Stimulated activated CD8-positive, alpha-beta memory T cell treated with anti-CD3 and anti-CD28 coated beads, Interleukin-7, amount 100 ng/mL, for 4 hours (primary cell): Measurements from ENCODE around the gene ABTB2.

Experiments
- DNase-seq, 2 donors: peaks; one replicate each; pipeline ENCODE4 v3.0.0-alpha.2; 2020; ENCODE audit warnings: low read depth in 2 of 2

Gene ABTB2

GRCh38 chr11:34360046-34360445 lies 2.2 kb upstream of the ABTB2 start:
- DNase-seq: no peak

- DNase-seq: peak in 1 of 2 donors; percentile 4
Measured at GRCh38 chr11:34359548-34359891, 1.7 kb upstream of the ABTB2 start.

GRCh38 chr11:34358728-34359547 lies 1.1 kb upstream of the ABTB2 start:
- DNase-seq: peak; percentile 44 to 70

- no peak for DNase-seq
Measured at GRCh38 chr11:34358258-34358727, 483 bp upstream of the ABTB2 start.

GRCh38 chr11:34356913-34357700 lies 703 bp downstream of the ABTB2 start:
- DNase-seq: peak in 1 of 2 donors; percentile 39

GRCh38 chr11:34356576-34356912 lies 1.3 kb downstream of the ABTB2 start:
- no peak for DNase-seq

GRCh38 chr11:34356130-34356529 lies 1.7 kb downstream of the ABTB2 start:
- no peak for DNase-seq

- DNase-seq: no peak
Measured at GRCh38 chr11:34355726-34356125, 2.1 kb downstream of the ABTB2 start.

- DNase-seq: no peak
Measured at GRCh38 chr11:34354782-34355181, 3.0 kb downstream of the ABTB2 start.

- no peak for DNase-seq
Measured at GRCh38 chr11:34353881-34354280, 3.9 kb downstream of the ABTB2 start.

- no peak for DNase-seq
Measured at GRCh38 chr11:34351687-34352469, 5.9 kb downstream of the ABTB2 start.

GRCh38 chr11:34351051-34351450 lies 6.8 kb downstream of the ABTB2 start:
- DNase-seq: no peak

GRCh38 chr11:34349882-34350281 lies 7.9 kb downstream of the ABTB2 start:
- no peak for DNase-seq

GRCh38 chr11:34348919-34349318 lies 8.9 kb downstream of the ABTB2 start:
- no peak for DNase-seq

GRCh38 chr11:34348096-34348495 lies 9.7 kb downstream of the ABTB2 start:
- no peak for DNase-seq

- DNase-seq: no peak
Measured at GRCh38 chr11:34346551-34346950, 11.3 kb downstream of the ABTB2 start.

GRCh38 chr11:34345991-34346480 lies 11.8 kb downstream of the ABTB2 start:
- DNase-seq: no peak

GRCh38 chr11:34345540-34345876 lies 12.3 kb downstream of the ABTB2 start:
- DNase-seq: no peak

- DNase-seq: no peak
Measured at GRCh38 chr11:34344768-34345539, 12.9 kb downstream of the ABTB2 start.

GRCh38 chr11:34344410-34344767 lies 13.4 kb downstream of the ABTB2 start:
- DNase-seq: no peak

GRCh38 chr11:34343686-34344085 lies 14.1 kb downstream of the ABTB2 start:
- no peak for DNase-seq

GRCh38 chr11:34343153-34343552 lies 14.7 kb downstream of the ABTB2 start:
- no peak for DNase-seq
